Measurements from ENCODE around the gene EIPR1.

DNA sequence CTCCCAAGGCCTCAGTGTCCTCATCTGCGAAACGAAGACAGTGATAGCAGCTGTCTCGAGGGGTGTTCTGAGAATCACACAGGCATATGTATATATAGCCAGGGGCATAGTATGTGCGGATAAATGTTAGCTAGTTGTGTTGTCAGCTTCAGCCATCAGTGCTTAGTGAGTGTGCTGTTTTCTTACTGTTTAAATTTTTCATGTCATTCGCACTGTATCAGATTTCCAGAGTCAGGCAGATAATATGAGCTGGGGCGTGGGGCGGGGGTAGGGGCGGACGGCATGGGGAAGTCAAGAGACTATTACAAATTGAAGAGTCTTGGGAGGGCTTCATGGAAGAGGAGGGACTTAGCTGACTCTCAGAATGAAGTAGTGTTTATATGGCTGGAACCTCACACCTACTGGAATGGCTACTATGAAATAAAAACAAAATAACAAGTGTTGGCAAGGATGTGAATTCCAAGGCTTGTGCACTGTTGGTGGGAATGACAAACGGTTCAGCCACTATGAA, 8.9 kb upstream of the EIPR1 start:
- TF ChIP-seq, protein P1, sequence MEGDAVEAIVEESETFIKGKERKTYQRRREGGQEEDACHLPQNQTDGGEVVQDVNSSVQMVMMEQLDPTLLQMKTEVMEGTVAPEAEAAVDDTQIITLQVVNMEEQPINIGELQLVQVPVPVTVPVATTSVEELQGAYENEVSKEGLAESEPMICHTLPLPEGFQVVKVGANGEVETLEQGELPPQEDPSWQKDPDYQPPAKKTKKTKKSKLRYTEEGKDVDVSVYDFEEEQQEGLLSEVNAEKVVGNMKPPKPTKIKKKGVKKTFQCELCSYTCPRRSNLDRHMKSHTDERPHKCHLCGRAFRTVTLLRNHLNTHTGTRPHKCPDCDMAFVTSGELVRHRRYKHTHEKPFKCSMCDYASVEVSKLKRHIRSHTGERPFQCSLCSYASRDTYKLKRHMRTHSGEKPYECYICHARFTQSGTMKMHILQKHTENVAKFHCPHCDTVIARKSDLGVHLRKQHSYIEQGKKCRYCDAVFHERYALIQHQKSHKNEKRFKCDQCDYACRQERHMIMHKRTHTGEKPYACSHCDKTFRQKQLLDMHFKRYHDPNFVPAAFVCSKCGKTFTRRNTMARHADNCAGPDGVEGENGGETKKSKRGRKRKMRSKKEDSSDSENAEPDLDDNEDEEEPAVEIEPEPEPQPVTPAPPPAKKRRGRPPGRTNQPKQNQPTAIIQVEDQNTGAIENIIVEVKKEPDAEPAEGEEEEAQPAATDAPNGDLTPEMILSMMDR (IDR thresholded peaks at IDR 0.05; ENCODE audit: insufficient read depth, low read length, poor library complexity, severe bottlenecking): no peak
- no peak for TF ChIP-seq EZH2phosphoT487 (conservative IDR thresholded peaks at IDR 0.05; ENCODE audit: low read length)
